Astrocyte of the cerebellum (primary cell): ENCODE data around the gene TENT4A.

Source experiments
- DNase-seq: peaks from one replicate; pipeline ENCODE4 v3.0.0-alpha.2; 2011; ENCODE audit warnings: low read depth
- H3K4me3 ChIP-seq: 2 replicates; pipeline ENCODE4 v1.5.1; 2011; ENCODE audit warnings: mild to moderate bottlenecking, low read depth, low read length, moderate library complexity
- CTCF ChIP-seq: IDR thresholded peaks from 2 replicates; pipeline ENCODE4 v1.5.1; 2012; ENCODE audit warnings: low read length, low read depth, moderate library complexity, mild to moderate bottlenecking; ENCODE audit errors: missing control alignments
- in situ Hi-C: cut with HindIII; loops from 2 replicates; pipeline ENCODE4 v1.10.0; 2017; ENCODE audit warnings: low sequenced_read_pairs

TENT4A gene

GRCh38 chr5:6710551-6711318 is 2.5 kb upstream of the TENT4A start:
- in situ Hi-C loops: no loop called here
- no peak overlapping the region for H3K4me3 ChIP-seq
- DNase-seq: no peak
- TF ChIP-seq CTCF: no peak

- DNase-seq: no peak
- H3K4me3 ChIP-seq: peak overlapping the region; percentile 73
- in situ Hi-C loops: no loop called here
- no peak for TF ChIP-seq CTCF
Measured at GRCh38 chr5:6711409-6712141, 1.7 kb upstream of the TENT4A start.

- no peak for DNase-seq
- in situ Hi-C loops: no loop called here
- TF ChIP-seq CTCF: peak; percentile 20
- peak overlapping the region; percentile 73 for H3K4me3 ChIP-seq
Measured at GRCh38 chr5:6712142-6712576, 1.1 kb upstream of the TENT4A start.

- peak; percentile 89 for DNase-seq
- TF ChIP-seq CTCF: no peak
- in situ Hi-C loops: no loop called here
Measured at GRCh38 chr5:6712577-6713273, 507 bp upstream of the TENT4A start.

GRCh38 chr5:6714226-6715041 is 1.2 kb downstream of the TENT4A start:
- peak overlapping the region; percentile 65 for H3K4me3 ChIP-seq
- in situ Hi-C loops: no loop called here
- DNase-seq: no peak
- TF ChIP-seq CTCF: no peak

More at GRCh38 chr5:6712577-6713273, 507 bp upstream of the TENT4A start:
- peak overlapping the region; percentile 73 for H3K4me3 ChIP-seq

- DNase-seq: no peak
Measured at GRCh38 chr5:6715271-6715670, 2.0 kb downstream of the TENT4A start.

More at GRCh38 chr5:6715271-6715670, 2.0 kb downstream of the TENT4A start:
- H3K4me3 ChIP-seq: peak overlapping the region; percentile 65
- in situ Hi-C loops: no loop called here
- TF ChIP-seq CTCF: no peak
